Measurements from ENCODE around the gene PDIA5.

PDIA5 gene

DNA sequence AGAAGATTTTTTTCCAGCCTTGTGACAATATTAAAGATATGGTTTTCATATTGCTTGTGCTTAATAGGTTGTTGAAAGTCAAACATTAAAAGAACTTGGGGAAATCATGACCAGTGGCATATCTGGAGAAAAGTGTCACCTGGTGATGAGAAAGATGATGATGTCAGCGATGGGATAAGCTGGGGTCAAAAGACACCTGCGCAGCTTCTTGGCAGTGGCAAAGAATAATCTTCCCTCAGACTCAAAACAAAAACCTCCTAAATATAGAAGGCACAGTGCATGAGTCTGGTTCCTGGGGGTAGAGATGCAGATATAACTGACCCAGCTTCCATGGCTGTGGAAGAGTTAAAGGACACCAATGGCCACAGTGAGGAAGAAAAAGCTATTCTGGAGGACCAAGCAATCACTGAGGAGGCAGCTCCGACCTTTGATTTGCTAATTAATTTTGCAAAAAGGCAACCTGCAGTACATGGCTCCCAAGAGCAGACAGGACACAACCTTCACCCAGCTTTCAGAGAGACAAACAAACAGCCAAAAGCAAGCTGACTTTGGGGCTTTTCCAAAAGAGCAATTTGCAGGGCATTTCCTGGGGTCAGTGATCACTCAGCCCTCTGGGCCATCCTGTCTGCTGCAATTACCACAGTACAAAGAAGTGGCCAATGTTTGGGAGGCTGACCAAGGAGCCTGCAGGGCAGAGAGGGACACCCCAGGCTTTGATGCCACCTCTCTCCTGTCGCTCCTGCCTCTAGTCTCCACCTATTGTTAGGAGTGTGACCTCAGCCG, 21.7 kb upstream of the PDIA5 start:
- no peak for DNase-seq

DNA sequence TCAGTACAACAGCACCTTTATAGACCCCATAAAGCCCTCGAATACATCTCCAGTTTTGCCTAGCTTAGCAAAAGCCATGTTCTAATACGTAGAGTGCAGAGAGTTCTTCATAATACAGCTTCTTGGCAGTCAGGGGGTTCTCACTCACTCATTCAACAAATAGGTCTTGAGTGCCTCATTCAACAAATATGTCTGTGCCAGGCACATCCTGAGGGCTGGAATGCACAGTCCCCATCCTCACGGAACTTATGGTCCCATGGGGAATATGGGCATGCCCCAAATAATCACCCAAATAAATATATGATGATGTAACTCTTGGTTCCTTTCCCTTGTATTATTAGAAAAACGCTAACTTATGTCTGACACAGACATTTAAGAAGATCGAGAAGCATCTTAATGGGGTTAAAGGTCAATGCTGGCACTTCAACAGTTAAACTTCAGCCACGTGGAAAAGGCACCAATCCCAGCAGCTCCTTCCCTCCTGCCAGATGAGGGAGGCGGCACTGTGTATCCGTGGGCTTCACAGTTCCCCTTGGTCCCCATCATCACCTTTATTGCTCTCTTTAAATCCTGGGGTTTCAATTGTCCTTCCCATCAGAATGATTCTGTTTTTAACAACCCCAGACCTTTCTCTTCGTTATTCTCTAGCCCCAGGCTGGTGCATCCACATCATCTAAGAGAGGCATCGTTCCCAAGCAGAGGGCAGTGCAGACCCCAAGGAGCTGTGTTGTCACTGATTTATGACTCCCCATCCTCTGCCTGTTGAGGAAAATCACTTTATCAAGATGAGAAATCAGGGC, 20.4 kb upstream of the PDIA5 start:
- no peak for DNase-seq

DNA sequence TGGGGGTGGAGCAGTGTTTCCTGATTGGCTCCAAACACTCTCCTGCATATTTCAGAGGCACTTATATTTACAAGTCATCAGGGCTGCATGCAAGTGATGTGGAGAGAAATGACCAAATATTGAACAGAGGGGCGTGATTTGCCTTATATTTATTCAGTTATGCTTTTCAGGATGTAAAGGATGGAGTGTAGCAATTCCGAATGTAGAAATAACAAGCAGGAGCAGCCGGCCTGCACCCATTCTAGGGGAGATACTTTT, 19.8 kb upstream of the PDIA5 start:
- DNase-seq, result no peak

DNA sequence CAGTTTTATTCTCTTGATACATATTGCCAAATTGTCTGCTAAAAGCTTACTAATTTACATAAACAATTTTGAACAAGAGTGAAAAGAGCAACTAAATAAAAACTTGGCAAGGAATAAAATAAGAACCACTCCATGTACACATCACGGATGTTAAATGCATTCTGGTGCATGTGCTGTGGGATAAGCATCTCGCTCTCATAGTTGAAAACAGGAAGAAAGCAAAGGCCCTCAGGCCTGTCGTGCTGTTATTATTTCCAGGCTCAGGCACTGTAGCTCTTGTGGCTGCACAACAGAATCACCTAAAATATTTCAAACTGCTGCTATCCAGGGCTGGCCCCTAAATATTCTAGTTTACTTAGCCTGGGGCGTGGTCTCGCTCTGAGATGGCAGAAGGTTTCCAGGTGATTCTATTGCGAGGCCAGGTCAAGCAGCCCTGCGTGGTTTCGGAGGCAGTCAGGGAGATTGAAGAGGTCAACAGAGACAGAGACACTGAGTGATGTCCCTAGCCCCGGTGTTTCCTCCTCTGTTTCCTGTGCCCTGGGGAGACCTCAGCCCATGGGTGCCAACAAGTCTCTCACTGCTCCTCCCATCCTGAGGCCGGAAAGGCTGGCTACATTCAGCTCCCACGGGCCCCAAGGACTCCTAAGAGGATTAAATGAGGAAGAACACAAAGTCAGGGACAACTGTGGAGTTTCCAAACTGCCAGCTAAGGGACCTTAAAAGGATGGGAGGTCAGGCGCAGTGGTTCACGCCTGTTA, 18.2 kb upstream of the PDIA5 start:
- no peak for DNase-seq

GRCh38 chr3:123050666-123051065, 16.2 kb upstream of the PDIA5 start:
- no peak for DNase-seq

DNA sequence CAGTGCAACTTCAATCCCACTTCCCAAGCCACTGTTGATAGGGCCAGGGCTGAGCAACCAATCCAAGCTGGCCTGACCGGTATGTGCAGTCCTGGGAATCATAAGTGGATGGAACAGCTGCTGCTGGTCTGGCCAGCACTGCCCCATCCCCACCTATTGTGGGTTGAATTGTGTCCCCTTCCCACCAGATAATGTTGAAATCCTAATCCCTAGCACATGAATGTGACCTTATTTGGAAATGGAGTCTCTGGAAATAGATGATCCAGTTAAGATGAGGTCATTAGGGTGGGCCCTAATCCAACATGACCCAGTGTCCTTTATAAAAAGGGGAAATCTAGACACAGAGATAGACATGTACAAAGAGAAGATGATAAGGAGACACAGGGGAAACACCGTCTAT, 13.7 kb upstream of the PDIA5 start:
- DNase-seq, result no peak

DNA sequence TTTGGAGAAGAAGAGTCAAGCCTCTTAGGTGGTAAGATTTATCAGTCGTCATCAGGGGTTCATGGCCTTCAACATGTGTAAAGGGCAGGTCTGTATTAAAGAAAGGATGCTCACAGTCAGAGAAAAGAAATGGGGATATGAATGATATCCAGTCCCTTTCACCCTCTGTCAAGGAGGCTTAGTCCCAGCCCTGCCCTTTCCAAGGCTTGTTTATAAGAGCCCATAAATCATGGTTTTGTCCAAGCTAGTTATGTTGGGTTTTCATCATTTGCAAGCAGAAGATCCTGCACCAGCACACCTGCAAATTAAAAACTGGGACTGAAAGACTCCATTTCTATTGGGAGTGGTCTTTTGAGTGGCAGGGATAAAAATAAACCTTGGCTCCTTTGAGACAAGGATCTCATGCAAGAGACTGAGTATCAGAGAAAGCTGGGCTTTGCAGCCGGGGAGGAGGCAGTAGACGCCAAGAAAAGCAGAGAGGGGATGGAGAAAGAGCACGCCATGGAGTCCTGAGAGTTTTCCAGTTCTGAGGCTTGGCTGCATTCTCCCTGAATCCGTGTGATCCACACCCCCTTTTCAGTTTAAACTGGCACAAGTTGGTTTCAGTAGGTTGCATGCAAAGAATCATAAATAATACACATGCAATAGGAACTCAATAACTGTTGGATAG, 12.6 kb upstream of the PDIA5 start:
- no peak for DNase-seq

- no peak for DNase-seq
These were observed 11.9 kb upstream of the PDIA5 start for GRCh38 chr3:123054931-123055330.

DNA sequence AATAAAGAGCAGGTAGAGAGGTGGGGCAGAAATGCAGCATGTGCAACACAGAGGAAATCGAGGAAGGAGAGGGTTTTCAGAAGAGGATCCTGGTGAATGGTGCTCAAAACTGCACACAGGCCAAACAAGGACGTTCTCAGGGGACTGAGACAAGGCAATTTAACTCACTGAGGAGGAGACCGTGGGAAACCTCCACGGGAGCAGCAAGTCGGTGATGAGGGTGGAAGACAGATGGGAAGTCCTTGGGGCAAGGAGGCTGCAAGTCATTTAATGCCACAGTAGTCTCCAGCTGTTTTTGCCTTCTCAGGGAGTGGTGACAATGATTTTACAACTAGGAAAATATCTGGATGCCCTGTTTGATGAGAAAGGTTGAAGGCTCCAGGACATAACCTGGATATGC, 11.5 kb upstream of the PDIA5 start:
- no peak for DNase-seq

- DNase-seq, result no peak
These were observed 8.3 kb upstream of the PDIA5 start for GRCh38 chr3:123058505-123058904.

- DNase-seq, result no peak
These were observed 6.8 kb upstream of the PDIA5 start for GRCh38 chr3:123060054-123060453.

GRCh38 chr3:123061856-123062255, 5.0 kb upstream of the PDIA5 start:
- no peak for DNase-seq

GRCh38 chr3:123063034-123063433, 3.8 kb upstream of the PDIA5 start:
- DNase-seq, result no peak

DNA sequence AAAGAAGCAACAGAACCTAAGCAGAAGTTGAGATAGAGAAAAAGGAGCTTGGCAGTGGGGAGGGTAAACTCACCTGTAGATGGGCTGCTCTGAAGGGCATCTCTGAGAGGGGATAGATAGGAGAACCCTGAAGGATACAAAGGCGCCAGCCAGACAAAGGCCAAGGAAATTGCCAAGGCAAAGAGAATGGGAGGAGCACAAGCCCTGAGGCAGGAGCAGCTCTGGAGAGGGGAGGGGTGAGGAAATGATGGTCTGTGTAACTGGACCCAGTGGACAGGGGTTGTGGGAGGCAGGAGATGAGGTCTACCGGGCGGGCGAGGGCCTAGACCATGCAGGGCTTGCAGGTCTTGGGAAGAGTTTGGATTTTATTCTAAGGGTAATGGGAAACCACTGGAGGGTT, 2.3 kb upstream of the PDIA5 start:
- DNase-seq, result no peak

DNA sequence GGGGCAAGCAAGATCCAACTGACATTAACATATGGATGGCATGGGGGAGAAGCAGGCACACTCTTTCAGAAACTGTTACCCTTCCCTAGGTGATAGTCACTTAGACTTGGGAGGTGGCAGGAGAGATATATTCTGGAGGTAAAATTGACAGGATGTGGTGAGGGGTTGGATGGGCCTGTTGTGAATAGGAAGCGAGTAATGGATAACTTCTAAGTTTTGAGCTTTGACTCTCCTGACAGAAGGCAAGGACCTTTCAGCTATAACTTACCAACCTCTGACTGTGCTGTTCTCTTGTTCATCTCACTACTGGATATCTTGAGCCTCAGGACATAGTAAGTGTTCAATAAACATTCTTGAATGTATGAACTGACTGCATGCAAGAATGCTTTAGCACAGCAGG, 1.9 kb upstream of the PDIA5 start:
- no peak for DNase-seq

DNA sequence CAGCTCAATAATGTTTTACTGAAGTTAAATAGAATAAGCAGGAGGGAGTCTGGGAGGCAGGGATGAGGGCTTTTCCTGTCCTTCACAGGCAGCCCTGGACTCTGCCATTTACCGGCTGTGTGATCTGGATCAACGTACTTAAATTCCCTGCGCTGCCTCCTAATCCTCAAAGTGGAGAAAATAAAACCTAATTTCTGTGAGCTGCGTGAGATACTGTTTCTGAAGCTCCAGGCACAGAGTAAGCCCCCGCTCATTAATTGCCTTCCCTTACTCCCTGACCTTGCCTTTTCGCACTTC, 278 bp upstream of the PDIA5 start:
- no peak for DNase-seq

DNA sequence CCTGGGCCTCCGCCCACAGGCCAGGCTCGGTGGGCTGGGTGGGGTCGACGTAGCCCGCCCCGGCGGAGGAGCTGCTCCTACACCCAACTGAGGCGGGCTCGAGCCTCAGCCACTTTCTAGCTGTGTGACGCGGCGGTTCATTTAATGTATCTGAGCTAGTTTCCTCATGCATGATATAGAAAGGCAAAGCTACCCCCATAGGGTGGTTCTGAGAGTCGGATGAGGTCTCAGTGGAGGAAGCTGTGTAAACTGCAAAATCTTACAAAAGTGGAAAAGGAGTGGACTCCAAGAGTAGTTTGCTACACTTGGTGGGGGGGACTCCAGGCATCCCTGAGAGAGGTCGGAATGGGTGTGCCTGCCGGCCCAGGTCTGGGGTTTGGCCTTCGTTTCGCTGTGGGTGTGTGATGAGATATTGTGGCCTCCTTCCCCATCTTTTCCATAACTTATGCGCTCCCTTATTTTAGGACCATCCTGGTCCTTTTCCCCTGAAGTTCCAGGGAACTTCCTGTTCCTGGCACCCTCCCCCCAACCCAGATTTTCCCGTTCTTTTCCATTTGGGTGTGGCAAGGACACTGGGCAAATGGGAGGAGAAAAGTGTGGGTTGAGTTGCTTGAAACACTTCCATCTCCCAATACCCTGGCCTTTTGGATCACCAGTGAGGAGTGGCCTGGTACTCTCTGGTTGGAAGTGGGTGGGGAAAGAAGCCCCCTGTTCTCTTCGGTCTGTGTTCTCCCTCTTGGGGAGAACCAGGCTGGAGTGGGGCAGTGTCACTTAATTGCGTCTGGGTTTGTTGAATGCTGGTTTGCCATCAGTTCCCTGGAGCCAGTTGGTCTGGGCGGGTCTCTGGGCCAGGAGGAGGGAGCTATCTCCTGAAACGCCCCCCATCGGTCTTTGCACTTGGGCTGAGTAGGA, 1.1 kb downstream of the PDIA5 start:
- no peak for DNase-seq

GRCh38 chr3:123068601-123069381, 2.0 kb downstream of the PDIA5 start:
- no peak for DNase-seq

GRCh38 chr3:123070510-123070909, 3.7 kb downstream of the PDIA5 start:
- DNase-seq, result no peak

DNA sequence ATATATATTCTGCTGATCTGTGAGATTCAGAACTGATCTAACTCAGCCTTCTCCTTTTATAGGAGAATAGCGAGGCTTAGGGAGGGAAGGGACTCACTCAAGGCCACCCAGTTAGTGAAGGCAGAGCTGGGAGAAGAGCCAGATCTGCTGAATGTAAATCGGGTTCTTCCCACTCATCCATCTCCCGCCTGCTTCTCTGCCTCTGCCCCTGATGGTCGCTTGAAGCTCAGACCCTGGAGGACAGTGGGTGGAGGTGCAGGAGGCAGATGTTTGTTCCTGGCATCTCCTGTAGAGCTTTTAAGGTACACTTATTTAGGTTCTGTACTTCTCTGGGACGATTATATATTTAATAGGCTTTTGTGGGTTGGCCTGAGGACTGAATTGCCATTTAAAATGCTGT, 4.3 kb downstream of the PDIA5 start:
- no peak for DNase-seq

DNA sequence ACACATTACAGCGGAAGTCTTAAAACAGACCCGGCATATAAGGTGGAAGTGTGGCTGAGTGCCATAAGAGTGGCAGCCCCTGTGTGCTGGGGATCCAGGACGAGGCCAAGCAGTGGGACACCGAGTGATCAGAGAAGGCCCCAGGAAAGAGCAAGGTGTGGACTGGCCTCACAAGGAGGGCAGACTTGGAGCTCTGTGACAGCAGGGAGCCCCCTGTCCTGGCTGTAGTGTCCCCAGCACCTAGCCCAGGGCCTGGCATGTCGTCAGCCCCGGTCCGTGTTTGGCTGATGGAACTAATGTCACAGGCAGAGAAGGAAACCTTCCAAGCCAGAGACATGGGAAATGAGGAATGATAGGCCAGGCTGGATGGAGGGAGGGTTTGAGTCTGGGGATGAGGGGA, 4.8 kb downstream of the PDIA5 start:
- DNase-seq, result no peak

- no peak for DNase-seq
These were observed 5.3 kb downstream of the PDIA5 start for GRCh38 chr3:123072152-123072551.
